ENCODE data around the gene ASPSCR1.

Gene ASPSCR1

GRCh38 chr17:81977211-81977808 is at the start of gene ASPSCR1:
TSS of gene ASPSCR1 (plus strand) at chr17:81977629. CDS start at chr17:81977647, 18 bp downstream.
- peak; percentile 86 for DNase-seq (ENCODE audit: low read depth in 1 of 2, low spot score in 1 of 2)

DNA sequence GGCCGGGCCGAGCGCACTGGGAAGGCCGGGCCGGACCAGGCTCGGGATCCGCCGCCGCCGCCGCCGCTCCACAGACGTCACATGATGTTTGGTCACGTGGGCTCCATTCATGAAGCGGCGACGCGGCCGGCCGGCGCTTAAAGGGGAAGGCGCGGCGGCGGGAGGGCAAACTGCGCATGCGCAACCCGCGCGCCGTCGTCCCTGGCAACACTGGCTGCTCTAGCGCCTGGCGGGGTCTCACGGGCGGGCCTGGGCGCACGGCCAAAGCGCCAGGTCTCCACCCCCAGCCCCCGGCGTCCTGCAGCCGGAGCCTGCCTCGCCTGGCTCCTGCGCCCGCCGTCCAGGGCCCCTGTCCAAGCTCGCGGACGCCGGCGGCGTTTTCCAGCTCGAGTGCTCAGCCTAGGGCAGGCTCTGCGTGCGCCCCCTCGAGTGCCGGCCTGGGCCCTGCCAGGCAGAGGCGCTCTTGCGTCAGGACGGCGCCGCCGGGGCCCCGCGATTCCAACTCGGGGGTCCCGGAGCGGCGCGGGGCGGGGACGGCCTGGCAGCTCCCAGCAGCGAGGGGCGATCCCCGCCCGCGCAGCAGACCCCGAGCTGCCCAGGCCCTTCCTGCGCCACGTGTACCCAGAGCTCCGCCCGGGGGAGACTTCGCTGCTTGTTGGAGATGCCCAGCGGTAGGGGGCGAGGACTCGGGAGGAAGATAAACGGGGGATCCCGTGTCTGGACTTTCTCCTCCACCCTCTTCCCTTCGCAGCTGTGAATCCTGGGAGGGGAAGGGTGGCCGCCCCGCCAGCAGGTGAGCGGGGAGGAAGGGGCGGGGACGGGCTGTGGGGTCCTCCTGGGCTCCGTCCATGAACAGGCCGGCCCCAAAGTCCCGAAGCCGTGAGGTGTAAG is 49.5 kb upstream of the ASPSCR1 start, which contains the start of gene MAFG:
MAFG (minus strand) TSS at position 83 of the 891 bp plus-strand sequence. CDS start 4,550 bp downstream, outside the sequence.
- peak; percentile 78 to 84 for DNase-seq (ENCODE audit: low read depth in 1 of 2, low spot score in 1 of 2)

- DNase-seq (ENCODE audit: low read depth in 1 of 2, low spot score in 1 of 2) = no peak
Observed at GRCh38 chr17:81928544-81929252, 48.7 kb upstream of the ASPSCR1 start.

GRCh38 chr17:81929253-81930141 is 47.9 kb upstream of the ASPSCR1 start:
- DNase-seq (ENCODE audit: low read depth in 1 of 2, low spot score in 1 of 2) = no peak

GRCh38 chr17:81930142-81931125 is 47.0 kb upstream of the ASPSCR1 start:
- no peak for DNase-seq (ENCODE audit: low read depth in 1 of 2, low spot score in 1 of 2)

DNA sequence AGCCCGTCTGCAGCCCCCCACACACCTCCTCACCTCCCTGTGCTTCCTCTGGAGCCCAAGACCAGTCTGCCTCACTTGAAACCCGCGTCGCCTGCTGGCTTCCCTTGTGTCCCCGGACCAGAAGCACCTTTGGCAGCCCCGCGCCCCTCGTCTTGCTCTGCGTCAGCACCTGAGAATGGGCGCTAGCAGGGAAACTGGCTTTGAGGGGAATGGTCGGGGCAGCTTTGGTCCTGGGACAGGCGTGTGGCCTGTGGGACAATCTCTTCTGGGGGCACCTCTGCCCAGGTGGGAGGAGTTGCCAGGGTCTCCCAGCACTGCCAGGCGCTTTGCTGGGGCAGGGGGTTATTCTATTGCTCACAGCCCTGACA is 46.3 kb upstream of the ASPSCR1 start:
- DNase-seq (ENCODE audit: low read depth in 1 of 2, low spot score in 1 of 2) = no peak

GRCh38 chr17:81931557-81932332 is 45.7 kb upstream of the ASPSCR1 start:
- DNase-seq (ENCODE audit: low read depth in 1 of 2, low spot score in 1 of 2) = no peak

- no peak for DNase-seq (ENCODE audit: low read depth in 1 of 2, low spot score in 1 of 2)
Observed at GRCh38 chr17:81932333-81932983, 45.0 kb upstream of the ASPSCR1 start.

DNA sequence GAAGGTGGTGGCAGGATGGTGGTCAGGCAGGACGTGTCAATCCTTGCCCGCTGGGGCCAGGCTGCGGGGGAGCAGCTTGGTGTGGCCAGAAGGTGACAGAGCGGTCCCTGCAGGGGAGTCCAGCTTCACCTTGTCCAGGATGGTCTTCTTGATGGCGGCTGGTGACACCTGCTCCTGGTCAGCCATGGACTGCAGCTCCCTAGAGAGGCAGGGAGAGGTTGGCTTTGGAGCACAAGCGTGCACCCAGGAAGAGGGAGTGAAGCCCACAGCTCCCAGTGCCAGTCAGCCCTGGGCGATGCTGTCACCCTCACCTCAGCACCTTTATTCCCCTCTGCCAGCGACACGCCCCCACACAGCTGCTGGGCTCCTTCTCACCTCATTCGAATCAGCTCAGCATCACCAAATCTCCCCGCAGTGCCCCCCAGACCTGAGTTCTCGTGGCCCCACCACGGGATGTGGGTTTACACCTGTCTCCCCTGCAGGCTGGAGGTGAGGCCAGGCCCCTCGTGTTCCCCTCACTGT is 44.2 kb upstream of the ASPSCR1 start:
- DNase-seq (ENCODE audit: low read depth in 1 of 2, low spot score in 1 of 2) = no peak

GRCh38 chr17:81934098-81934757 is 43.2 kb upstream of the ASPSCR1 start:
- no peak for DNase-seq (ENCODE audit: low read depth in 1 of 2, low spot score in 1 of 2)

GRCh38 chr17:81934850-81935708 is 42.4 kb upstream of the ASPSCR1 start:
- no peak for DNase-seq (ENCODE audit: low read depth in 1 of 2, low spot score in 1 of 2)

DNA sequence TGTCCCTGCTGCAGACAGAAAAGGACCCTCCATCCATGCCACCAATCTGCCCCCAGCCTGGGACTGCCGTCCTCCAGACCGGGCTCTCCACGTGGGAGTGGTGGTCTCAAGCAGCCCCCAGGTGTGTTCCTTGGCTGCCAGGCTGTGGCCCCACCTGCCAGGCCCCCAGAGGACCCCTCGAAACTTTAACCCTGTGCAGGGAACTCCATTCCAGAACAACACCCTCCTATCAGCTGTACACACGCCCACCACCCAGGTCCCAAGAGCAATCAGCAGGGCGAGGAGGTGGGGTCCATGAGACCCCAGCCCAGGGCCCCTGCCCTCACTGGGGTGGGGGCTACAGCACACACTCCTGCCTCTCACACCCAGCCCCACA is 41.7 kb upstream of the ASPSCR1 start:
- no peak for DNase-seq (ENCODE audit: low read depth in 1 of 2, low spot score in 1 of 2)

GRCh38 chr17:81939218-81939617 is 38.2 kb upstream of the ASPSCR1 start:
- no peak for DNase-seq (ENCODE audit: low read depth in 1 of 2, low spot score in 1 of 2)

DNA sequence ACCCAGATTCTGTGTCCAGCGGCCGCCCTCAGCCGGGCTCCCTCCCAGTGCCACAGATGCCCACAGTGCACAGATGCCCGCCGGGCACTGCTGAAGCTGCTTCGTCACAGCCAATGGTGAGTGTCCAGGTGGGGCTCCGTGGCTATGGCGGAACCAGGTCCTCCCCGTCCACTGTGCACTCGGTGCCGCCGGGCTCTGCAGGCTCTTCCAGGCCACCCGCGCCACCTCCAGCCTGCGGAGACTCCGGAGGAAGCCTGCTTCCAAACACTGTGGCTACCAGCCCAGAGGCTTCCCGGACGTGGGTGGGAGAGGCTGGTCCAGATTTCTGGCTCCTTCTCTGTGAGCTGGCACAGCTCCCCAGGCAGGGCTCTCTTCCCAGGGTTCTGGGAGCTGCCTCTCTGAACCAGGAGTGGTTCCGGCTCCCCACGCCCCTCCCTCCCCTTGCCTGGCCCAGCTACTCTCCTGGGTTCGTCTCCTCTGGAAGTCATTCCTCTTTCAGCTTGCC is 37.5 kb upstream of the ASPSCR1 start:
- no peak for DNase-seq (ENCODE audit: low read depth in 1 of 2, low spot score in 1 of 2)

GRCh38 chr17:81940538-81941483 is 36.6 kb upstream of the ASPSCR1 start:
- no peak for DNase-seq (ENCODE audit: low read depth in 1 of 2, low spot score in 1 of 2)

Measured in activated CD4-positive, alpha-beta T cell treated with anti-CD3 and anti-CD28 coated beads, Interleukin-2, amount 50 U/mL, for 24 hours (primary cell).